Activated T-cell treated with anti-CD3 and anti-CD28 coated beads, Interleukin-2, amount 50 U/mL, for 24 hours (primary cell): ENCODE data around the gene ZBTB17.
"Not testable (repeated sequence)": the region's sequence is repeated elsewhere in the genome, so short reads cannot be mapped to it uniquely, and the experiment has no call there.

Source experiments
- DNase-seq: peaks from one replicate; pipeline ENCODE4 v3.0.0-alpha.2; 2020
- H3K27ac Mint-ChIP-seq: 2 replicates; pipeline ENCODE4 v1.8.0; 2020; ENCODE audit warnings: mild to moderate bottlenecking, mixed read lengths
- H3K27me3 Mint-ChIP-seq: 2 replicates; pipeline ENCODE4 v1.8.0; 2020; ENCODE audit warnings: mixed read lengths
- H3K36me3 Mint-ChIP-seq: 2 replicates; pipeline ENCODE4 v1.8.0; 2020; ENCODE audit warnings: low read depth, mixed read lengths
- H3K4me1 Mint-ChIP-seq: 2 replicates; pipeline ENCODE4 v1.8.0; 2020; ENCODE audit warnings: low read depth, mixed read lengths
- H3K4me3 Mint-ChIP-seq: 2 replicates; pipeline ENCODE4 v1.8.0; 2020; ENCODE audit warnings: mild to moderate bottlenecking, moderate library complexity, mixed read lengths
- H3K9me3 Mint-ChIP-seq: 2 replicates; pipeline ENCODE4 v1.8.0; 2020; ENCODE audit warnings: mixed read lengths

Gene ZBTB17

DNA sequence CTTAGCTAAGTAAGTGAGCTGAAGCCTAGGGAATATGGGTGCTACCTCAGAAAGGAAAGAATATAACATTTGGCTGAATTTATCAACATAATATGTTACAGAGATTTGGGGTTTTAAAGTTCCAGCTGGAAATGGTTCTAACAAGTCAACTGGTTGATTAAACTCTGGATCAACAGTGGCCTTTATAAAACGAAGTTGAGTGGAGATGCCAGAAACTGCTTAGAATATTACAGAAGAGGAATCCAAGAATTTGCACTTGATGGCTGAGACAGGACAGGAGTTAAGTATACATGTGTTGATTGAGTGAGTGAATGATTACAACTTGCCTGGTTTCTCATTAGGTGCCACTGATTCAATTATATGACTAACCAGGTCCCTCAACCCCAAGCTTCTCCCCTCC, 7.4 kb upstream of the ZBTB17 start:
- no peak for DNase-seq
- Mint-ChIP-seq H3K4me3 (no peak overlapping the region), H3K27ac (no peak overlapping the region), H3K4me1 (peaks cover 27% of the 10 kb centered on the region), H3K27me3 (no peaks in the 10 kb centered on the region), H3K36me3 (no peaks in the 10 kb centered on the region), H3K9me3 (no peaks in the 10 kb centered on the region)

GRCh38 chr1:15981679-15982078, 5.8 kb upstream of the ZBTB17 start:
- Mint-ChIP-seq H3K9me3 (no peaks in the 10 kb centered on the region), H3K4me3 (no peak overlapping the region), H3K36me3 (no peaks in the 10 kb centered on the region), H3K27ac (no peak overlapping the region), H3K27me3 (no peaks in the 10 kb centered on the region), H3K4me1 (peaks cover 30% of the 10 kb centered on the region)
- DNase-seq, result no peak

DNA sequence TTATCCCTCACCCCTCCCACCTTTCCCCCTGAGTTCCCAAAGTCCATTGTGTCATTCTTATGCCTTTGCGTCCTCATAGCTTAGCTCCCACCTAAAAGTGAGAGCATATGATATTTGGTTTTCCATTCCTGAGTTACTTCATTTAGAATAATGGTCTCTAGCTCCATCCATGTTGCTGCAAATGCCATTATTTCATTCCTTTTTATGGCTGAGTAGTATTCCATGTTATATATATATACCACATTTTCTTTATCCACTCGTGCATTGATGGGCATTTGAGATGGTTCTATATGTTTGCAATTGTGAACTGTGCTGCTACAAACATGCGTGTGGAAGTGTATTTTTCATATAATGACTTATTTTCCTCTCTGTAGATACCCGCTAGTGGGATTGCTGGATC, 2.0 kb upstream of the ZBTB17 start:
- not testable (repeated sequence) for H3K27ac Mint-ChIP-seq, H3K9me3 Mint-ChIP-seq, H3K4me3 Mint-ChIP-seq, H3K27me3 Mint-ChIP-seq, DNase-seq
- Mint-ChIP-seq H3K36me3 (peaks cover 18% of the 10 kb centered on the region), H3K4me1 (peaks cover 33% of the 10 kb centered on the region)

DNA sequence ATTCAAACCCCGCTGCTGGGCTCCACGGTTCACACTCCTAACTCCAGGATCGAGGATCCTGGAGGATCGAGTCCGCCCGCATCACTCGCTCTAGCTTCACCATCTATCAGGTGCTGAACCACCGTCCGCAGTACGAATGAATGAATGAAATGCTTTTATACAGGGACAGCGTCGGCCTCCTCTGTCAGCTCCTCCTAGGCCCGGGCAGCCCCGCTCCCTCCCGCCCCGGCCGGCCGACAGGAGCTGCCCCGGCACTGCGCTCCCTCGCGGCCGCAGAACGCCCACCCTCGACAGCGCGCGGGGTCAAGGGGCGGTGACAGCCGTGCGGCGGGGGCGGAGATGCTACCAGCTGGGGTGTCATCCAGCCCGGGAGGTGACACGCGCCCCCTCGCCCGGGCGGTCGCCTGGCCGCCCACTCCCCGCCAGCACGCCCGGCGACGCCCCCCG, 520 bp downstream of the ZBTB17 start:
- Mint-ChIP-seq H3K4me1 (peaks cover 52% of the 10 kb centered on the region), H3K9me3 (no peaks in the 10 kb centered on the region), H3K27me3 (no peaks in the 10 kb centered on the region), H3K4me3 (peak overlapping the region; percentile 91), H3K27ac (peak overlapping the region; percentile 96), H3K36me3 (peaks cover 40% of the 10 kb centered on the region)
- DNase-seq, result peak; percentile 88

DNA sequence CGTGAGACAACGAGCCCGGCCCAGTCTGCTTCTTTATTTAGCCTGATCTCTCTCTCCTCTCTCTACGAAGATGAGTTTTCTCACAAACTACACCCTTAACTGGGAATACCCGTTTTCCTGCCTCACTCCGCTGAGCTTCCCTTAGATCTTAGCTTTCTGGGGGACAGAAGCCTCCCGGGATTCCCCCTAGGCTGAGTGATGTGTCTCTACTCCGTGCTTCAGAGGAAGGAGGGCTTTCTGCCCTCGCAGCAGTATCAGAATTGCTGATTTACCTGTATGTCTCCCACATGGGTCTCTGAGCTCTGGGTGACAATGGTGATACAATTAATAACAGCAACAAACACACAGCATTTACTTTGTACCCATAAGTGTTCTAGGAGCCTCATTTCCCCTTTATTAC, 1.0 kb downstream of the ZBTB17 start:
- Mint-ChIP-seq H3K36me3 (peaks cover 45% of the 10 kb centered on the region), H3K9me3 (no peaks in the 10 kb centered on the region), H3K4me1 (peaks cover 57% of the 10 kb centered on the region), H3K27ac (peak overlapping the region; percentile 96), H3K27me3 (no peaks in the 10 kb centered on the region), H3K4me3 (peak overlapping the region; percentile 91)
- peak; percentile 56 for DNase-seq

GRCh38 chr1:15973772-15974171, 2.1 kb downstream of the ZBTB17 start:
- Mint-ChIP-seq H3K4me1 (peaks cover 63% of the 10 kb centered on the region), H3K36me3 (peaks cover 55% of the 10 kb centered on the region), H3K9me3 (no peaks in the 10 kb centered on the region), H3K4me3 (no peak overlapping the region), H3K27me3 (no peaks in the 10 kb centered on the region), H3K27ac (peak overlapping the region; percentile 4)
- DNase-seq, result no peak

- Mint-ChIP-seq H3K9me3 (no peaks in the 10 kb centered on the region), H3K27ac (peak overlapping the region; percentile 4), H3K36me3 (peaks cover 69% of the 10 kb centered on the region), H3K4me3 (no peak overlapping the region), H3K4me1 (peaks cover 77% of the 10 kb centered on the region), H3K27me3 (no peaks in the 10 kb centered on the region)
- no peak for DNase-seq
Measured at GRCh38 chr1:15972409-15972808, 3.5 kb downstream of the ZBTB17 start.

- peaks cover 77% of the 10 kb centered on the region for H3K36me3 Mint-ChIP-seq
- no peak overlapping the region for H3K4me3 Mint-ChIP-seq
Measured at GRCh38 chr1:15970911-15971310, 5.0 kb downstream of the ZBTB17 start.

DNA sequence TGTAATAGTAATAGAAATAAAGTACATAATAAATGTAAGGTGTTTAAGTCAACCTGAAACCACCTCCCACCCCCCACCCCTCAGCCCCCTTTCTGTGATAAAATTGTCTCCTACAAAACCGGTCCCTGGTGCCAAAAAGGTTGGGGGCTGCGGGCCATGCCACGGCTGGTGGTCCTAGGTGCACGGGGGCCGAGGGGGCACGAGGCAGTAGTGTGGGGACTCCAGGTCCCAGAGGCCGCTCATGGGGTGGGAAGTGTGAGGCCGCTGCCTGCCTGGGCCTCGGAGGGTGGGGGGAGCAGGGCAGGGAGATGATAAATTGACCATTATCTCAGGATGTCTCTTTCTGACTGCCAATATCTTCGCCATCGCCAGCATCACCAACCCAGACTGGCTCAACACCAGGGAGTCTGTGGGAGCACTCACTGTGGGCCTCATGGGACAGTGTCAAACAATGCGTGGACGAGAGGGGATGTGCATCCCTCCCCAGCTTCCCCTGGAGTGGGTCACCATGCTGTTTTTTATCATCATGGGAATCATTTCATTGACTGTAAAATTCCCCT, 6.5 kb downstream of the ZBTB17 start:
- no peaks in the 10 kb centered on the region for H3K9me3 Mint-ChIP-seq
- no peak for DNase-seq
- peak overlapping the region; percentile 37 for H3K27ac Mint-ChIP-seq
- H3K4me1 Mint-ChIP-seq, result peaks cover 88% of the 10 kb centered on the region
- H3K36me3 Mint-ChIP-seq, result peaks cover 73% of the 10 kb centered on the region
- H3K4me3 Mint-ChIP-seq, result no peak overlapping the region
- H3K27me3 Mint-ChIP-seq, result no peaks in the 10 kb centered on the region

More at GRCh38 chr1:15970911-15971310, 5.0 kb downstream of the ZBTB17 start:
- Mint-ChIP-seq H3K27ac (no peak overlapping the region), H3K4me1 (peaks cover 81% of the 10 kb centered on the region), H3K9me3 (no peaks in the 10 kb centered on the region), H3K27me3 (no peaks in the 10 kb centered on the region)
- DNase-seq, result no peak

DNA sequence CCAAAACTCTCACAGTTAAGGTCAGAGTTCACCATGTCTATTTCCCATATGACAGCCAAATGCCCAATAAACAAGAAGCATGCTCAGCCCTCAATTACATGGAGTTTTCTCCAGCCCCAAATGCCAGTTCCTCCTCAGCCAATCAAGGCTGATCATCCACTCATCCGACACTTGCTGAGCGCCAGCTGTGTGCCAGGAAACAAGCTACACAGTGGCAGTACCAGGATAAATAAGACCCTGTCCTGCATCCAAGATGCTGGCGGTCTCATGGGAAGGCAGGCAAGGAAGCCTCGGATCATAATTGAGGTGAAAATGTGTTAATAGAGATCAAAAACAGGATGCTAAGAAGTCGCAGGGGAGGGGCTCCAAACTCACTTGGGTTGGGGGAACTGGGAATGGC, 7.7 kb downstream of the ZBTB17 start:
- Mint-ChIP-seq H3K9me3 (no peaks in the 10 kb centered on the region), H3K4me3 (no peak overlapping the region), H3K27me3 (no peaks in the 10 kb centered on the region), H3K4me1 (peaks cover 90% of the 10 kb centered on the region), H3K27ac (peak overlapping the region; percentile 100), H3K36me3 (peaks cover 74% of the 10 kb centered on the region)
- DNase-seq, result no peak

- H3K36me3 Mint-ChIP-seq, result peaks cover 71% of the 10 kb centered on the region
- H3K4me3 Mint-ChIP-seq, result peak overlapping the region; percentile 56
- H3K9me3 Mint-ChIP-seq, result no peaks in the 10 kb centered on the region
- H3K27me3 Mint-ChIP-seq, result no peaks in the 10 kb centered on the region
- no peak for DNase-seq
- peaks cover 89% of the 10 kb centered on the region for H3K4me1 Mint-ChIP-seq
- peak overlapping the region; percentile 100 for H3K27ac Mint-ChIP-seq
Measured at GRCh38 chr1:15966956-15967344, 9.0 kb downstream of the ZBTB17 start.

- peaks cover 72% of the 10 kb centered on the region for H3K36me3 Mint-ChIP-seq
- peak; percentile 87 for DNase-seq
- no peaks in the 10 kb centered on the region for H3K27me3 Mint-ChIP-seq
- H3K4me3 Mint-ChIP-seq, result peak overlapping the region; percentile 72
- H3K27ac Mint-ChIP-seq, result peak overlapping the region; percentile 100
- peaks cover 91% of the 10 kb centered on the region for H3K4me1 Mint-ChIP-seq
- H3K9me3 Mint-ChIP-seq, result no peaks in the 10 kb centered on the region
Measured at GRCh38 chr1:15966081-15966955, 9.6 kb downstream of the ZBTB17 start.

- Mint-ChIP-seq H3K27ac (peak overlapping the region; percentile 100), H3K9me3 (no peaks in the 10 kb centered on the region), H3K36me3 (peaks cover 74% of the 10 kb centered on the region), H3K27me3 (no peaks in the 10 kb centered on the region), H3K4me1 (peaks cover 94% of the 10 kb centered on the region), H3K4me3 (peak overlapping the region; percentile 72)
- DNase-seq, result peak; percentile 65
Measured at GRCh38 chr1:15965228-15965767, 10.6 kb downstream of the ZBTB17 start.

DNA sequence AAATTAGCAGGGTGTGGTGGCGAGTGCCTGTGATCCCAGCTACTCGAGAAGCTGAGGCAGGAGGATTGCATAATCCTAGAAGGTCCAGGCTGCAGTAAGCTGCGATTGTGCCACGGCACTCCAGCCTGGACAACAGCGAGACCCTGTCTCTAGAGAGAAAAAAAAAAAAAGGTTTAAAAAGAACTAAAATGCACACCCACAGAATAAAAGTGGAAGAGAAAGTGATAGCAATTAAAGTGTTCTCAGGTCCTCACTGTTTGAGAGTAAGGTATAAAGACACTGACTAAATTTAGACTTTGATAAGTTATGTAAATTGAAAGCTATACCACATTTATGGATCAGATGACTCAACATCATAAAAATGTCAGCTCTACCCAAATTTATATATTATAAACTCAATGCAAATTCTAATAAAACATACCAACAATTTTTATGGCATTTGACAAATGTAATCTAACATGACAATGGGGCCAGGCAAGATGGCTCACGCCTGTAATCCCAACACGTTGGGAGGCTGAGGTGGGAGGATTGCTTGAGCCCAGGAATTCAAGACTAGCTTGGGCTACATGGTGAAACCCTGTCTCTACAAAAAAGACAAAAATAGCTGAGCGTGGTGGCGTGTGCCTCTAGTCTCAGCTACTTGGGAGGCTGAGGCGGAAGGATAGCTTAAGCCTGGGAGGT, 11.8 kb downstream of the ZBTB17 start:
- peak overlapping the region; percentile 100 for H3K27ac Mint-ChIP-seq
- peaks cover 96% of the 10 kb centered on the region for H3K4me1 Mint-ChIP-seq
- no peaks in the 10 kb centered on the region for H3K27me3 Mint-ChIP-seq
- H3K4me3 Mint-ChIP-seq, result peak overlapping the region; percentile 72
- H3K36me3 Mint-ChIP-seq, result peaks cover 68% of the 10 kb centered on the region
- peak; percentile 62 for DNase-seq
- no peaks in the 10 kb centered on the region for H3K9me3 Mint-ChIP-seq
